Measurements from ENCODE around the gene TSTD1.

DNA sequence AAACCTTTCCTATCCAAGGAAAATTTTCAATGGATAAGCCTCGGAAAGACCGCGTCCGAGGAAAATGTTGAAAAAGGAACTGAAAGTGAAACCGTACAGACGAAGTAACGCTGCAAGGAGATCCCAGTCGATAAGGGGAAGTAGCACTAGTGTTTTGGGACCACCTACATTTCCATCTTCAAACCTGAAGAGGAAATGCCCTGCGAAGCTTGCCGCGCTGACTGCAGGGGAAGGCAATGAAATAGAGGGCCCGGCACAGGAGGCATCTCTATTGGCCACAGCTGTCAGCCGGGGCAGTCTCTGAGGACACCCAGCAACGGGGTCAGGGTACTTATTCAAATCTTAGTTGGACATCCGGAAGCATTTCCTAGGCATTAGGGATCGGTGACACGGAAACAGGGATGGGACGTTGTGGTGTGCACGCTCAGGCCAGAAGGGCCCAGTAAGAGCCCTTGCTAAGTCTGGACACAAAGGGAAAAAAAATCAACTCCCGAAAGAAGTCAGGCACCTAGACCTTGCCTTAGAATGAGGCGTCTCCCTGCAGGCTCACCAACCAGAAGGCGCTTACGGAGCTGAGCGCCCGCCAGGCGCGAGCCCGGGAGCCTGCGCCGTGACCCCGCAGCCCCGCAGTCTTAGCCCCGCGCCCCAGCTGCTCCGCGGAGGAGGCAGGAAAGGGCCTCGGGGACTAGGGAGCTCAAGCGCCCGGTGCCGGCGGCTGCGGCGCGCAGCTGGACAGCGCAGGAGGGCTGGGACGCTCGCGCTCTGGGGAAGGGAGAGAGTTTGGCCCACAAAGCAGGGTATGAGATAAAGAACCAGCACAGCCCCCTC, 6.4 kb upstream of the TSTD1 start:
- TF ChIP-seq CTCF (IDR thresholded peaks at IDR 0.05) (no peak), ZNF317 (CRISPR knock-in tag; IDR thresholded peaks at IDR 0.05; ENCODE audit: borderline replicate concordance, low read depth) (no peak)
- TF ChIP-seq, protein P1, sequence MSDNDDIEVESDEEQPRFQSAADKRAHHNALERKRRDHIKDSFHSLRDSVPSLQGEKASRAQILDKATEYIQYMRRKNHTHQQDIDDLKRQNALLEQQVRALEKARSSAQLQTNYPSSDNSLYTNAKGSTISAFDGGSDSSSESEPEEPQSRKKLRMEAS (CRISPR knock-in tag; IDR thresholded peaks at IDR 0.05), result no peak

Measured in WTC11 (cell line).